Retina (tissue), 1 donor: ENCODE measurements around the gene IFNL2.

ENCODE experiments used
- DNase-seq: peaks from one replicate; pipeline ENCODE4 v3.0.0-alpha.2; 2016

The IFNL2 gene

DNA sequence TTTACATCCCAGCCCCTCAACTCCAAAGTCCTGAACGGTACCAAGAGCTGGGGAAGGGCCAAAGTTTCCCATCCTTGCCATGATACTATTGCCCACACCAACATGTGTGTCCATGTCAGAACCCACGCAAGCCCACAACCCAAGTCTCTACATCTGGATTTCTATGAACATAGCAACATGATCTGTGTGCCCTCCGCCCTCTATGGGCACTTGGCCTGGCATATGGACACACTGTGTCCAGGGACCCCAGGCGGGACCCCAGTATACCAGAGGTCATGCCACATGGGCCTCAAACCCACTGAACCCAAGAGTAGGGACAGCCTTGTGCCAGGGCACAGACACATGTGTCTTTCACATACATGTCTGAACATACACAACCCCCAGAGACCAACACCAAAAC, 50.5 kb downstream of the IFNL2 start:
- no peak for DNase-seq

- no peak for DNase-seq
These were observed 51.1 kb downstream of the IFNL2 start for GRCh38 chr19:39319098-39319891.
